Neuronal stem cell (in vitro differentiated cells): ENCODE data around the gene MED15.
A peak's percentile ranks its signal among the peaks of the same experiment; 100 is the strongest.
"Not testable (repeated sequence)": the region's sequence is repeated elsewhere in the genome, so short reads cannot be mapped to it uniquely, and the experiment has no call there.

Experiments used
- DNase-seq: peaks from one replicate; pipeline ENCODE4 v3.0.0-alpha.2; 2013; ENCODE audit warnings: low spot score
- H2AFZ ChIP-seq: one replicate; pipeline ENCODE4 v1.6.1; 2013; ENCODE audit warnings: mild to moderate bottlenecking, low read length, inconsistent platforms
- H2AK5ac ChIP-seq: 2 replicates; pipeline ENCODE4 v1.6.1; 2013; ENCODE audit warnings: low read depth, mild to moderate bottlenecking, inconsistent platforms, low read length, moderate library complexity, mixed read lengths
- H2BK120ac ChIP-seq: 2 replicates; pipeline ENCODE4 v1.6.1; 2013; ENCODE audit warnings: low read depth, mild to moderate bottlenecking, inconsistent platforms, low read length, moderate library complexity, mixed read lengths
- H2BK12ac ChIP-seq: one replicate; pipeline ENCODE4 v1.6.1; 2013; ENCODE audit warnings: low read length, inconsistent platforms
- H2BK15ac ChIP-seq: 2 replicates; pipeline ENCODE4 v1.6.1; 2013; ENCODE audit warnings: mild to moderate bottlenecking, low read length, inconsistent platforms, mixed read lengths
- H2BK5ac ChIP-seq: one replicate; pipeline ENCODE4 v1.6.1; 2013; ENCODE audit warnings: inconsistent platforms, mild to moderate bottlenecking, low read length, moderate library complexity
- H3K14ac ChIP-seq: one replicate; pipeline ENCODE4 v1.6.1; 2013; ENCODE audit warnings: low read length, inconsistent platforms
- H3K18ac ChIP-seq: 2 replicates; pipeline ENCODE4 v1.6.1; 2013; ENCODE audit warnings: low read length, inconsistent platforms
- H3K23ac ChIP-seq: 2 replicates; pipeline ENCODE4 v1.6.1; 2013; ENCODE audit warnings: low read depth, mild to moderate bottlenecking, mixed read lengths, low read length, inconsistent platforms; ENCODE audit not compliant: poor library complexity
- H3K27ac ChIP-seq: replicated peaks from 3 replicates; pipeline ENCODE4 v1.5.1; 2013; ENCODE audit warnings: low read length, inconsistent platforms
- H3K27me3 ChIP-seq, 3 experiments: 2 replicates each; pipeline ENCODE4 v1.6.1; 2013; ENCODE audit warnings: low read length in 3 of 3, mild to moderate bottlenecking in 2 of 3, inconsistent platforms in 1 of 3, low read depth in 1 of 3, mixed read lengths in 1 of 3, moderate library complexity in 1 of 3; ENCODE audit not compliant: control insufficient read depth in 3 of 3, insufficient read depth in 3 of 3
- H3K36me3 ChIP-seq, 2 donors: replicated peaks in 1 of 2; 2 replicates each; pipeline ENCODE4 v1.6.1; 2013; ENCODE audit warnings: low read length in 2 of 2; ENCODE audit not compliant: control insufficient read depth in 2 of 2, insufficient read depth in 2 of 2
- H3K4ac ChIP-seq: 2 replicates; pipeline ENCODE4 v1.6.1; 2013; ENCODE audit warnings: inconsistent platforms, mild to moderate bottlenecking, low read length, moderate library complexity
- H3K4me1 ChIP-seq, 2 donors: 1 replicate in 1 of 2; 2 replicates in 1 of 2; pipeline ENCODE4 v1.6.1; 2013; ENCODE audit warnings: low read length in 2 of 2, low read depth in 1 of 2; ENCODE audit not compliant: control insufficient read depth in 2 of 2, insufficient read depth in 1 of 2
- H3K4me2 ChIP-seq: one replicate; pipeline ENCODE4 v1.6.1; 2013; ENCODE audit warnings: mild to moderate bottlenecking, low read length, inconsistent platforms; ENCODE audit not compliant: insufficient read depth, poor library complexity, severe bottlenecking
- H3K4me3 ChIP-seq, 2 donors: 2 replicates each; pipeline ENCODE4 v1.5.1; 2013; ENCODE audit warnings: low read length in 2 of 2, mild to moderate bottlenecking in 2 of 2, inconsistent platforms in 1 of 2, moderate library complexity in 1 of 2
- H3K79me1 ChIP-seq: one replicate; pipeline ENCODE4 v1.6.1; 2013; ENCODE audit warnings: low read depth, mild to moderate bottlenecking, inconsistent platforms, low read length, moderate library complexity
- H3K9ac ChIP-seq: one replicate; pipeline ENCODE4 v1.6.1; 2013; ENCODE audit warnings: mild to moderate bottlenecking, low read depth, low read length, inconsistent platforms; ENCODE audit not compliant: poor library complexity
- H3K9me3 ChIP-seq, 2 donors: replicated peaks in 1 of 2; 2 replicates each; pipeline versions ENCODE3 to v1.6.1; 2013; ENCODE audit warnings: low read length in 2 of 2, mild to moderate bottlenecking in 2 of 2, inconsistent platforms in 1 of 2, low read depth in 1 of 2, mixed read lengths in 1 of 2, moderate library complexity in 1 of 2; ENCODE audit not compliant: control insufficient read depth in 2 of 2, insufficient read depth in 1 of 2
- H4K8ac ChIP-seq: one replicate; pipeline ENCODE4 v1.6.1; 2013; ENCODE audit warnings: low read depth, mild to moderate bottlenecking, inconsistent platforms, low read length, moderate library complexity
- H4K91ac ChIP-seq: one replicate; pipeline ENCODE4 v1.6.1; 2013; ENCODE audit warnings: low read length, low read depth, mild to moderate bottlenecking, inconsistent platforms; ENCODE audit not compliant: poor library complexity
- WGBS, 2 donors: extraction: QIAGEN DNeasy Blood & Tissue Kit; methylation state at CpG; one replicate each; pipeline ENCODE4 v1.1.7; 2013; ENCODE audit warnings: missing lambda C conversion rate in 2 of 2, mixed read lengths in 1 of 2; ENCODE audit not compliant: insufficient read length in 2 of 2, insufficient replicate concordance in 1 of 2; ENCODE audit errors: extremely low coverage in 2 of 2; 5-methylcytosine and 5-hydroxymethylcytosine counted together

Gene MED15

GRCh38 chr22:20591295-20591645, 83.9 kb downstream of the MED15 start:
- H3K4me2 ChIP-seq, result no peak overlapping the region
- H2AK5ac ChIP-seq, result peak overlapping the region; percentile 30
- H2BK12ac ChIP-seq, result no peak overlapping the region
- H2BK120ac ChIP-seq, result no peak overlapping the region
- no peak overlapping the region for H2BK5ac ChIP-seq
- H3K27ac ChIP-seq, result no peak overlapping the region
- no peak overlapping the region for H3K4me3 ChIP-seq
- no peak for DNase-seq
- peaks cover 8 to 15% of the 10 kb centered on the region in 2 donors for H3K36me3 ChIP-seq
- no peak overlapping the region for H2AFZ ChIP-seq
- no peaks in the 10 kb centered on the region for H3K27me3 ChIP-seq
- peaks cover 0 to 1% of the 10 kb centered on the region in 2 donors for H3K9me3 ChIP-seq
- H4K8ac ChIP-seq, result no peak overlapping the region
- no peak overlapping the region for H4K91ac ChIP-seq
- no peak overlapping the region for H3K4ac ChIP-seq
- peak overlapping the region; percentile 56 for H3K18ac ChIP-seq
- H3K9ac ChIP-seq, result peak overlapping the region; percentile 22
- H3K4me1 ChIP-seq, result peaks cover 0 to 6% of the 10 kb centered on the region in 2 donors
- H2BK15ac ChIP-seq, result no peak overlapping the region
- WGBS, 2 donors, result no CpG with 5 or more reads among the region's 10 CpGs
- peak overlapping the region; percentile 80 for H3K23ac ChIP-seq
- H3K14ac ChIP-seq, result no peak overlapping the region
- peaks cover 2% of the 10 kb centered on the region for H3K79me1 ChIP-seq

- no peak overlapping the region for H2BK5ac ChIP-seq
- peaks cover 0 to 1% of the 10 kb centered on the region in 2 donors for H3K9me3 ChIP-seq
- H2AK5ac ChIP-seq, result peak overlapping the region; percentile 4
Measured at GRCh38 chr22:20591660-20592310, 84.4 kb downstream of the MED15 start.

GRCh38 chr22:20594038-20594437, 86.6 kb downstream of the MED15 start:
- not testable (repeated sequence) for H2BK15ac ChIP-seq, H2AK5ac ChIP-seq, H3K23ac ChIP-seq, H3K4me3 ChIP-seq, H3K27me3 ChIP-seq, H3K36me3 ChIP-seq, H4K8ac ChIP-seq, H3K27ac ChIP-seq, H3K14ac ChIP-seq, H2BK12ac ChIP-seq, H3K4me2 ChIP-seq, DNase-seq, H2BK5ac ChIP-seq, H2AFZ ChIP-seq, H3K4ac ChIP-seq, H3K9ac ChIP-seq, H3K9me3 ChIP-seq, H3K4me1 ChIP-seq, H4K91ac ChIP-seq, H2BK120ac ChIP-seq, H3K18ac ChIP-seq, H3K79me1 ChIP-seq

More at GRCh38 chr22:20591660-20592310, 84.4 kb downstream of the MED15 start:
- Histone ChIP-seq H2BK15ac (peak overlapping the region; percentile 45), H3K9ac (no peak overlapping the region), H3K4me1 (peaks cover 0 to 6% of the 10 kb centered on the region in 2 donors), H3K4ac (no peak overlapping the region), H3K36me3 (peaks cover 7 to 10% of the 10 kb centered on the region in 2 donors), H2BK12ac (no peak overlapping the region), H4K8ac (no peak overlapping the region), H4K91ac (no peak overlapping the region), H3K18ac (peak overlapping the region; percentile 79), H3K23ac (peak overlapping the region; percentile 62), H2AFZ (no peak overlapping the region), H2BK120ac (no peak overlapping the region), H3K27me3 (no peaks in the 10 kb centered on the region), H3K4me3 (no peak overlapping the region), H3K27ac (no peak overlapping the region), H3K79me1 (no peaks in the 10 kb centered on the region), H3K4me2 (no peak overlapping the region), H3K14ac (no peak overlapping the region)
- DNase-seq, result peak; percentile 32
- no CpG with 5 or more reads among the region's 28 CpGs for WGBS, 2 donors

DNA sequence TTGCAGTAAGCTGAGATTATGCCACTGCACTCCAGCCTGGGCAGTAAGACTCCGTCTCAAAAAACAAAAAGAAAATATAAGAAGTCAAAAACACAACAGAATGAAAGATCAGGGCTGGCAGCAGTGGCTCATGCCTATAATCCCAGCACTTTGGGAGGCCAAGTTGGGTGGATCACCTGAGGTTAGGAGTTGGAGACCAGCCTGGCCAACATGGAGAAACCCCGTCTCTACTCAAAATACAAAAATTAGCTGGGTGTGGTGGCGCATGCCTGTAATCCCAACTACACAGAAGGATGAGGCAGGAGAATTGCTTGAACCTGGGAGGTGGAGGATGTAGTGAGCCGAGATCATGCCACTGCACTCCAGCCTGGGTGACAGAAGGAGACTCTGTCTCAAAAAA, 87.1 kb downstream of the MED15 start:
- H3K27ac ChIP-seq, H3K4me1 ChIP-seq, H2AK5ac ChIP-seq, H3K9ac ChIP-seq, H3K4me2 ChIP-seq, H3K18ac ChIP-seq, H4K91ac ChIP-seq, H3K4me3 ChIP-seq, H2AFZ ChIP-seq, H2BK120ac ChIP-seq, H3K14ac ChIP-seq, H4K8ac ChIP-seq, H3K27me3 ChIP-seq, H2BK12ac ChIP-seq, H2BK15ac ChIP-seq, H3K79me1 ChIP-seq, DNase-seq, H3K4ac ChIP-seq, H3K9me3 ChIP-seq, H2BK5ac ChIP-seq, H3K23ac ChIP-seq, H3K36me3 ChIP-seq: not testable (repeated sequence)
- no CpG with 5 or more reads among the region's 4 CpGs for WGBS, 2 donors
